T-helper 1 cell treated with Interleukin-12 subunit alpha and Interleukin-12 subunit beta and Interleukin-4 antibody, amounts not matched to agents 30 ng/mL and 1 ng/mL, for 36 hours (primary cell): ENCODE results near the gene MRPS6. TPM values are rescaled to one million over a fixed set of nuclear protein-coding genes. Genes with fewer than 3 reads are reported as not detected.

Experiments used
- intact Hi-C: fragments of 100-400 bp; cut with micrococcal nuclease; formaldehyde crosslinking; loops from one replicate; pipeline ENCODE4 v1.15.1; 2024
- total RNA-seq: library from RNA; stranded (reverse); gene quantifications from 2 replicates; pipeline ENCODE4 v1.2.3, GENCODE V29; 2022

Gene MRPS6
- total RNA-seq, 1 donor from 2014 or later = 101 TPM

- intact Hi-C loops = no loop called here
Measured at GRCh38 chr21:34174470-34174869, 101.1 kb downstream of the MRPS6 start.

DNA sequence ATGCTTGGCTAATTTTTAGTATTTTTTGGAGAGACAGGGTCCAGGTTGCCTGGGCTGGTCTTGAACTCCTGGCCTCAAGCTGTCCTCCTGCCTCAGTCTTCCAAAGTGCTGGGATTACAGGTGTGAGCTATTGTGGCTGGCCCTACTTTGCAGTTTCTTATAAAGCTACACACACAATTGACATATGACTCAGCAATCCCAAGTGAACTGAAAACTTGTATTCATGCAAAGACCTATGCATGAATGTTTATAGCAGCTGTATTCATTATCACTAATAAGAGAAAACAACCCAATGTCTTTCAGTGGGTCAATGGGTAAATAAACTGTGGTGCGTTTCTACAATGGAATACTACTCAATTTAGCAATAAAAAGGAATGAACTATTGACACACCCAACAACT, 103.1 kb downstream of the MRPS6 start:
- intact Hi-C loops = no loop called here

GRCh38 chr21:34177919-34178567, 104.7 kb downstream of the MRPS6 start:
- intact Hi-C loops = no loop called here

DNA sequence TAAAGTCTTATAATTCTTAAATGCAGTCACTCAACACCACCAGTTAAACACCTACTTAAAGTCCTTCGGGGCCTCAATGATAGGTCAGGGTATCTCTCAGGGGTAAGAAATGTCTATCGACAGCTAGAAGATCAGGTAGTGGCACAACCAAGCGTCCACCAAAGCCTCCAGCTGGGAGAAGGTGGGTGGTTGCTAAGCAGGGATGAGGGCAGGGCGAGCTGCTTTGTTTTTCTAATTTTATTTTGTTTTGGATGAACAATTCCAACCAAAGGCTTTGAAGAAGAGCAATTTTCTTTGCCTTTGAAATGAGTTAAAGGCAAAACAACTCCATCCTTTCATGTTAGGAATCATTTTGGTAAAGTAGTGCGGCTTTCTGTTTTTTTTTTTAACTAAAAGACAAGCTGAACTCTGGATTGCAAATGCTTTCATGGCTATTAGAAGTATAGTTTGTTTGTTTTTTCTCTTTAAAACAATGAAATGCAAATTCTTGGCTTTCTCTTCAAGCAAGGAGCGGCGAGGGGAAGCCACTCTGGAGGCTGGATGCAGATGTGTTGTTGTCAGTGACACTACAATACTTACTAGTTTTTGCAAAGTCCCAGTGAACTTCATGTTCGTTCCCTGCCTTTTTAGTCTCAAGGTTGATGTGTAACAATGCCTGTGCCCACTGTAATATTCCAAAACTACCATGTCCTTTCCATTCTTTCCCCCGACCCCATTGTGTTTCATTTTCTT, 106.0 kb downstream of the MRPS6 start:
- intact Hi-C loops = no loop called here

GRCh38 chr21:34180407-34180806, 107.0 kb downstream of the MRPS6 start:
- intact Hi-C loops = no loop called here

- intact Hi-C loops = no loop called here
Measured at GRCh38 chr21:34180826-34181359, 107.5 kb downstream of the MRPS6 start.

DNA sequence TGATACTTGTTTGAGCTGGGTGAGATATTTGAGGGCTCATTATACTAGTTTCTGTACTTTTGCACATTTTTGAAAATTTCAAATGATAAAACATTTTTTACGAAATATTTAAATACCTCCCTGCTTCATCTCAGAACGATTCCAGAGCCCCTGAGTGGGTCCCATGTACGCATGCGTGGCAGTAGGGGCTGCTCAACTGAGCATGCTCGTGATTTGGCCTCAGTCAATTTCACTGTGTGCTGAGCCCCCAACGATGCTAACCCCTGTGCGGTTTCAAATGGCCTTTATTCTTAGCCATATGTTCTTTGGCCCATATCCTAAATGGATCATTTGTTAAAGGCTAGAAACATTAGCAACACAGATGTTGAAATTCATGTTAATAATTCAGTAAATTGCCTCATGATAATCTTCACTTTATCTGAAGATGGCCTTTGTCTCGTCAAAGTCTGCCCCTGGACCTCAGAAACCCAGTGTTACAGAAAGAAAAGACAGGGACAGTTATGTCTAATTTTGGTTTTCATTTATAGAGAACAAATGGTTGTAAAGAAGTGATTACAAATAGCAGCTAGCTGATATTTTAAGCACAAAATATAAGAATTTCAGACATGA, 108.2 kb downstream of the MRPS6 start:
- intact Hi-C loops = no loop called here

DNA sequence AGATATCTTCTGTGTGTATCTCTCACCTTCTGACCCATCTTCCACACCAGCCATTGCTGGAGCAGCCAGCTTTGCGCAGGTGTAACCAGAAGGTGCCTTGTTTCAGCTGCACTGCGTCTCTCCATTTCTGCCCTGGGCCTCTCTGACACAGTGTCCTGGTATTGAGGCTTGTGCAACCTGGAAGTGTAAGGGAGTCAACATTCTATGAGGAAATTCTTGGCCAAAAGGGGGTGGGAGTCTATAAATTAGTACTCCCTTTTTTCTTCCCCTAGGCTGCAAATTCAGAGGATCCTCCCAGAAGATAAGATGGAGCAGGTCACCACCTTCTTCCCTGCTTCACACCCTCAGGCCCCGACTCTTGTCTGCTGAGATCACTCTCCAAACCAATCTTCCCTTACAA, 109.1 kb downstream of the MRPS6 start:
- intact Hi-C loops = no loop called here

GRCh38 chr21:34183331-34183928, 110.1 kb downstream of the MRPS6 start:
- intact Hi-C loops = no loop called here

DNA sequence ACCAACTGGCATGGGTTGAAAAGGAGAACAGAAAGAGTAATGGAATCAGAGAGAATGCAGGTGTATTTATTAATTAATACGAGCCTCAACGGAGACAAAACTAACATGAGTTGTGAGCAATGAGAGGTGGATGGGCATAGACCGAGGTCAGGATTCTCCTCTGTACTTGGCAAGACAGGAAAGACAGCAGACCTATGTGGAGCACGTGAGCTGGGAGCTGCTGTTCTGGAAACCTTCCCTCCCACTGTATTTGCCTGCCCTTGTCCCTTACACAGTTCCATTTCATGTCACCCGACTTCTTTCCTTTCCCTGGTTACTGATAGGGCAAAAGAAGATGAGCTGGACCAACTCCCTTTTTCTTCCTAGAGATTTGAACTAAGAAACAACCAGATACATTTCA, 110.9 kb downstream of the MRPS6 start:
- intact Hi-C loops = no loop called here

GRCh38 chr21:34185026-34185750, 111.8 kb downstream of the MRPS6 start:
- intact Hi-C loops = no loop called here

GRCh38 chr21:34186109-34186719, 112.8 kb downstream of the MRPS6 start:
- intact Hi-C loops = no loop called here

- intact Hi-C loops = no loop called here
Measured at GRCh38 chr21:34187935-34188334, 114.6 kb downstream of the MRPS6 start.

DNA sequence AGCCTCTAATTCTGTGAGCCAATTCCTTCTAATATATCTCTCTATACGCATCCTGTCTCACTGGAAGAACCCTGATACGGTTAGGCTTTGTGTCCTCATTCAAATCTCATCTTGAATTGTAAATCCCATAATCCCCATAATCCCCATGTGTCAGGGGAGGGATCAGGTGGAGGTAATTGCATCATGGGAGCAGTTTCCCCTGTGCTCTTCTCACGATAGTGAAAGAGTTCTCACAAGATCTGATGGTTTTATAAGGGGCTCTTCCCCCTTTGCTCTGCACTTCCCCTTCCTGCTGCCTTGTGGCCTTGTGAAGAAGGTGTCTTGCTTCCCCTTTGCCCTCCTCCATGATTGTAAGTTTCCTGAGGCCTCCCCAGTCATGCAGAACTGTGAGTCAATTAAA, 116.1 kb downstream of the MRPS6 start:
- intact Hi-C loops = no loop called here

GRCh38 chr21:34190576-34191321, 117.4 kb downstream of the MRPS6 start:
- intact Hi-C loops = loop anchor here (5.0 kb wide), 2 partner anchors 33 to 157 kb away; no protein-coding TSS in a partner anchor

DNA sequence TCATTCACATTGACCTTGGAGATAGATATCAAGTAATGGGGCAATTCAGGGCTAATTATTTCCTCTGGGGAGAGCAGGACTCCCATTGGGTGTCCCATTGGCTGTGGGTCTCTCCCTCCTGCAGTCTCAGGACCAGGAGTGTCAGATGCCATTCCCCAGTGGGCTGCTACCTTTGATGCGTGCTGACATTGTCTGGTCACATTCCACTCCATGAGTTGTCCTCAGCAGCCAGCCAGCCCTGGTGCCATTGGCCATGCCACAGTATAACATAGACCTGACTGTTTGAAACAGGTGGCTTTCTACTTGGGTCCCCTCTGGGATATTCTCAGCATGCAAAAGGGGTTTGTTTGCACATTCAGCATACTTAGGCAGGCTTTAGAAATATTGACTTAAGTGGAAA, 118.5 kb downstream of the MRPS6 start:
- intact Hi-C loops = loop anchor here (2.0 to 5.0 kb wide), 4 partner anchors 35 to 241 kb away; partner anchors contain the start of genes MRPS6 and SLC5A3
